Naive B cell (primary cell): ENCODE data around the gene IL1RAPL2. TPM values are rescaled to one million over a fixed set of nuclear protein-coding genes. Genes with fewer than 3 reads are reported as not detected.
"Not testable (repeated sequence)": the region's sequence is repeated elsewhere in the genome, so short reads cannot be mapped to it uniquely, and the experiment has no call there.

ENCODE experiments used
- ATAC-seq, 2 donors: fragments of 150-1000 bp; cut with Tn5 transposase; 2 replicates each; pipeline ENCODE4 v1.10.0; 2021; ENCODE audit warnings: low read depth in 2 of 2, mild to moderate bottlenecking in 2 of 2, moderate library complexity in 2 of 2
- DNase-seq: peaks from one replicate; pipeline ENCODE4 v3.0.0; 2022
- H3K27ac Mint-ChIP-seq, 6 donors: one replicate each; pipeline ENCODE4 v1.8.0; 2020 to 2022; ENCODE audit warnings: mild to moderate bottlenecking in 6 of 6, mixed read lengths in 6 of 6, moderate library complexity in 5 of 6, inconsistent platforms in 2 of 6
- H3K27me3 Mint-ChIP-seq, 3 donors: one replicate each; pipeline ENCODE4 v1.8.0; 2021 to 2022; ENCODE audit warnings: mixed read lengths in 3 of 3, mild to moderate bottlenecking in 1 of 3
- H3K36me3 Mint-ChIP-seq, 2 donors: one replicate each; pipeline ENCODE4 v1.8.0; 2020 to 2022; ENCODE audit warnings: mixed read lengths in 2 of 2, inconsistent platforms in 1 of 2, mild to moderate bottlenecking in 1 of 2
- H3K4me1 Mint-ChIP-seq, 3 donors: one replicate each; pipeline ENCODE4 v1.8.0; 2020 to 2022; ENCODE audit warnings: mixed read lengths in 3 of 3, inconsistent platforms in 1 of 3, mild to moderate bottlenecking in 1 of 3, moderate library complexity in 1 of 3
- H3K4me3 Mint-ChIP-seq, 8 donors: one replicate each; pipeline ENCODE4 v1.8.0; 2020 to 2022; ENCODE audit warnings: mild to moderate bottlenecking in 8 of 8, mixed read lengths in 8 of 8, moderate library complexity in 8 of 8, inconsistent platforms in 2 of 8
- H3K9me3 Mint-ChIP-seq, 7 donors: one replicate each; pipeline ENCODE4 v1.8.0; 2020 to 2022; ENCODE audit warnings: mixed read lengths in 7 of 7, mild to moderate bottlenecking in 5 of 7, inconsistent platforms in 2 of 7, moderate library complexity in 1 of 7
- polyA plus RNA-seq, 6 donors: library from polyadenylated mRNA; unstranded; fragments of 300-500 nt; fragmentation: Illumina TruSeq; gene quantifications; one replicate each; pipeline ENCODE4 v1.2.3, GENCODE V29; 2021; ENCODE audit warnings: low read depth in 6 of 6

Gene IL1RAPL2
- polyA plus RNA-seq, 6 donors from 2014 or later: not detected

GRCh38 chrX:105190252-105190853, 624.4 kb downstream of the IL1RAPL2 start:
- no peak overlapping the region for H3K27ac Mint-ChIP-seq
- H3K36me3 Mint-ChIP-seq: no peaks in the 10 kb centered on the region
- H3K27me3 Mint-ChIP-seq: peaks cover 0 to 13% (median 0%) of the 10 kb centered on the region in 3 donors
- peak overlapping the region in 1 of 8 donors; percentile 12 for H3K4me3 Mint-ChIP-seq
- no peak for ATAC-seq
- H3K9me3 Mint-ChIP-seq: peaks cover 0 to 4% (median 0%) of the 10 kb centered on the region in 7 donors
- DNase-seq: peak; percentile 3
- no peaks in the 10 kb centered on the region for H3K4me1 Mint-ChIP-seq

- Mint-ChIP-seq H3K27ac (no peak overlapping the region), H3K27me3 (peaks cover 0 to 13% (median 0%) of the 10 kb centered on the region in 3 donors), H3K4me3 (no peak overlapping the region), H3K4me1 (no peaks in the 10 kb centered on the region), H3K9me3 (peaks cover 0 to 3% (median 0%) of the 10 kb centered on the region in 7 donors), H3K36me3 (no peaks in the 10 kb centered on the region)
- no peak for ATAC-seq
- no peak for DNase-seq
Observed at GRCh38 chrX:105191878-105192277, 625.9 kb downstream of the IL1RAPL2 start.

GRCh38 chrX:105209406-105209805, 643.4 kb downstream of the IL1RAPL2 start:
- Mint-ChIP-seq H3K4me1 (no peaks in the 10 kb centered on the region), H3K9me3 (peaks cover 0 to 4% (median 0%) of the 10 kb centered on the region in 7 donors), H3K27me3 (no peaks in the 10 kb centered on the region), H3K36me3 (no peaks in the 10 kb centered on the region), H3K27ac (no peak overlapping the region), H3K4me3 (no peak overlapping the region)
- no peak for ATAC-seq
- DNase-seq: no peak

- H3K4me1 Mint-ChIP-seq: no peaks in the 10 kb centered on the region
- H3K27ac Mint-ChIP-seq: no peak overlapping the region
Observed at GRCh38 chrX:105210258-105210657, 644.3 kb downstream of the IL1RAPL2 start.

GRCh38 chrX:105211066-105211575, 645.1 kb downstream of the IL1RAPL2 start:
- H3K4me1 Mint-ChIP-seq: no peaks in the 10 kb centered on the region
- H3K4me3 Mint-ChIP-seq: no peak overlapping the region
- ATAC-seq: no peak
- H3K27me3 Mint-ChIP-seq: no peaks in the 10 kb centered on the region
- DNase-seq: no peak
- peaks cover 0 to 9% (median 2%) of the 10 kb centered on the region in 7 donors for H3K9me3 Mint-ChIP-seq
- no peak overlapping the region for H3K27ac Mint-ChIP-seq
- no peaks in the 10 kb centered on the region for H3K36me3 Mint-ChIP-seq

More at GRCh38 chrX:105210258-105210657, 644.3 kb downstream of the IL1RAPL2 start:
- DNase-seq (no peak), ATAC-seq (no peak)
- Mint-ChIP-seq H3K9me3 (peaks cover 0 to 8% (median 2%) of the 10 kb centered on the region in 7 donors), H3K36me3 (no peaks in the 10 kb centered on the region), H3K4me3 (no peak overlapping the region), H3K27me3 (no peaks in the 10 kb centered on the region)

GRCh38 chrX:105219454-105220401, 653.7 kb downstream of the IL1RAPL2 start:
- H3K4me1 Mint-ChIP-seq: no peaks in the 10 kb centered on the region
- H3K27me3 Mint-ChIP-seq: no peaks in the 10 kb centered on the region

GRCh38 chrX:105220636-105221035, 654.6 kb downstream of the IL1RAPL2 start, which contains the start of gene TEX13A:
TEX13A (minus strand) TSS chrX:105220694; CDS start chrX:105220397, 297 bp downstream.
- H3K4me1 Mint-ChIP-seq: no peaks in the 10 kb centered on the region
- peak within 1 kb of the TSS in 1 of 8 donors; percentile 21 for H3K4me3 Mint-ChIP-seq
- DNase-seq: no peak
- peaks cover 5 to 13% (median 9%) of the 10 kb centered on the region in 7 donors for H3K9me3 Mint-ChIP-seq
- no peaks in the 10 kb centered on the region for H3K36me3 Mint-ChIP-seq
- ATAC-seq: no peak
- no peaks in the 10 kb centered on the region for H3K27me3 Mint-ChIP-seq
- peak within 1 kb of the TSS in 1 of 6 donors; percentile 58 for H3K27ac Mint-ChIP-seq

More at GRCh38 chrX:105219454-105220401, 653.7 kb downstream of the IL1RAPL2 start:
- Mint-ChIP-seq H3K9me3 (peaks cover 7 to 14% (median 12%) of the 10 kb centered on the region in 7 donors), H3K4me3 (peak overlapping the region in 1 of 8 donors; percentile 21), H3K36me3 (no peaks in the 10 kb centered on the region), H3K27ac (peak overlapping the region in 1 of 6 donors; percentile 58)
- DNase-seq (no peak), ATAC-seq (no peak)

GRCh38 chrX:105221374-105221773, 655.4 kb downstream of the IL1RAPL2 start:
- DNase-seq (no peak), ATAC-seq (no peak)
- Mint-ChIP-seq H3K36me3 (no peaks in the 10 kb centered on the region), H3K9me3 (peaks cover 5 to 13% (median 7%) of the 10 kb centered on the region in 7 donors), H3K27me3 (no peaks in the 10 kb centered on the region), H3K27ac (no peak overlapping the region), H3K4me3 (no peak overlapping the region), H3K4me1 (no peaks in the 10 kb centered on the region)

GRCh38 chrX:105226499-105226898, 660.5 kb downstream of the IL1RAPL2 start:
- no peaks in the 10 kb centered on the region for H3K27me3 Mint-ChIP-seq
- no peaks in the 10 kb centered on the region for H3K4me1 Mint-ChIP-seq
- peak overlapping the region in 1 of 6 donors; percentile 34 for H3K27ac Mint-ChIP-seq
- H3K36me3 Mint-ChIP-seq: no peaks in the 10 kb centered on the region
- peaks cover 0 to 5% (median 2%) of the 10 kb centered on the region in 7 donors for H3K9me3 Mint-ChIP-seq
- H3K4me3 Mint-ChIP-seq: no peak overlapping the region
- ATAC-seq (no peak), DNase-seq (no peak)

- ATAC-seq: no peak
- Mint-ChIP-seq H3K27me3 (no peaks in the 10 kb centered on the region), H3K4me3 (no peak overlapping the region), H3K27ac (no peak overlapping the region), H3K9me3 (peaks cover 0 to 1% (median 0%) of the 10 kb centered on the region in 7 donors), H3K36me3 (no peaks in the 10 kb centered on the region), H3K4me1 (no peaks in the 10 kb centered on the region)
- DNase-seq: no peak
Observed at GRCh38 chrX:105228602-105229001, 662.6 kb downstream of the IL1RAPL2 start.

- Mint-ChIP-seq H3K4me1 (no peaks in the 10 kb centered on the region), H3K27ac (no peak overlapping the region), H3K9me3 (peaks cover 0 to 1% (median 0%) of the 10 kb centered on the region in 7 donors), H3K4me3 (no peak overlapping the region), H3K27me3 (no peaks in the 10 kb centered on the region), H3K36me3 (no peaks in the 10 kb centered on the region)
- DNase-seq (no peak), ATAC-seq (no peak)
Observed at GRCh38 chrX:105229146-105229545, 663.1 kb downstream of the IL1RAPL2 start.

GRCh38 chrX:105237407-105237806, 671.4 kb downstream of the IL1RAPL2 start:
- peak overlapping the region in 1 of 6 donors; percentile 61 for H3K27ac Mint-ChIP-seq
- not testable (repeated sequence) for H3K4me1 Mint-ChIP-seq

GRCh38 chrX:105241056-105241455, 675.1 kb downstream of the IL1RAPL2 start:
- Mint-ChIP-seq H3K27ac (no peak overlapping the region), H3K4me3 (no peak overlapping the region), H3K27me3 (no peaks in the 10 kb centered on the region), H3K4me1 (no peaks in the 10 kb centered on the region), H3K36me3 (no peaks in the 10 kb centered on the region), H3K9me3 (peaks cover 0 to 3% (median 0%) of the 10 kb centered on the region in 7 donors)
- no peak for DNase-seq
- no peak for ATAC-seq

More at GRCh38 chrX:105237407-105237806, 671.4 kb downstream of the IL1RAPL2 start:
- H3K27me3 Mint-ChIP-seq, H3K9me3 Mint-ChIP-seq, H3K36me3 Mint-ChIP-seq, H3K4me3 Mint-ChIP-seq, DNase-seq, ATAC-seq: not testable (repeated sequence)
